GM19452 (cell line): ENCODE results near the gene CYB5R4.
"Not testable (repeated sequence)": the region's sequence is repeated elsewhere in the genome, so short reads cannot be mapped to it uniquely, and the experiment has no call there.

Experiments used
- ATAC-seq: cut with Tn5 transposase; IDR thresholded peaks from one replicate; pipeline ENCODE4 v1.9.1; 2021; ENCODE audit not compliant: unreplicated experiment

CYB5R4 gene

GRCh38 chr6:83862776-83863471 lies 3.4 kb downstream of the CYB5R4 start:
- no peak for ATAC-seq

DNA sequence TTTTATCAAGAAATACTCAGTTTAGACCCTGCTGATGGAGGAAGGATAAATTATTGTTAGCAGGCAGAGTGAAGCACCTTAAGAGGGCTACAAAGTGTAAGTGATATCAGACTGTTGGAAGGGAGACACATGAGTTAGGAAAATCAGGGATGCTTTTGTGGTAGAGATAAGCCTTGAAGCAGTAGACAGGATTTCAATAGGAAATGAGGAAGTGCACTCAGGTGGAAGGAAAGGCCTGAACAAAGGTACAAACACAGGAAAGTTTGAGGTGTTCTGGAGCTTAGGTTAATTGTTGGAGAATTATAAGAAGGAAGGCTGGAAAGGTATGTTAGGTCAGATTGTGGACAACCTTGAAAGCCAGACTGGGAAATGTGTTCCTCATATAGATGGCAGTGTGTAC lies 7.6 kb downstream of the CYB5R4 start:
- ATAC-seq: no peak

DNA sequence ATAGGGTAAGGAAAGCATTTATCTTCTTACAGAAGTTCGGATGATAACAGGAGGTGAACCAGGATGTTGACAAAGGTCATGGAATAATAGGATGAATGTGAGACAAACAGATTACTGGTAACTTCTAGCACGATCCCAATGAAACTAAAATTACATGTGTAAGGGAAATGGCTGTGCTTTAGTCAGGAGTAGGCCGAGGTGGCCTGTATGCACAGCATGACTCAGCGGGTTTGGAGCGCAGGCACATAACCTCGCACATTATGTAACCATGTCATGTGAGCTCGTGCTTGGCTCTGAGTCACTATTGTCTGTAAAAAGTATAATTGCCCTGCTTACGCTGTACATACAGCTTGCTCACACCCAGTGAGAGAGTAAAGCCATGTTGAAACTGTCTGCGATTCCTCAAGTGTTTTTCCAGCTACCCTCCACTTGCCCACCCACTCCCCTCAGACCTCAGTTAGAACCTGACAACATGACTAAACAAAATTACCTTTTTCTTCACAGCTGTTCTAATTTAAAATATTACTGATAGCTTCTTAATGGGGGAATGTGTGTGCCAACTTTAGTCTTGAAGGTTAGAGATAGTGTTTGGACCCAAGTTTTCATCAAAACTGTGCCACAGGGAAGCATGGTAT lies 8.2 kb downstream of the CYB5R4 start:
- no peak for ATAC-seq

GRCh38 chr6:83868639-83869038 lies 9.2 kb downstream of the CYB5R4 start:
- no peak for ATAC-seq

- ATAC-seq: no peak
Observed at GRCh38 chr6:83870649-83871048, 11.2 kb downstream of the CYB5R4 start.

DNA sequence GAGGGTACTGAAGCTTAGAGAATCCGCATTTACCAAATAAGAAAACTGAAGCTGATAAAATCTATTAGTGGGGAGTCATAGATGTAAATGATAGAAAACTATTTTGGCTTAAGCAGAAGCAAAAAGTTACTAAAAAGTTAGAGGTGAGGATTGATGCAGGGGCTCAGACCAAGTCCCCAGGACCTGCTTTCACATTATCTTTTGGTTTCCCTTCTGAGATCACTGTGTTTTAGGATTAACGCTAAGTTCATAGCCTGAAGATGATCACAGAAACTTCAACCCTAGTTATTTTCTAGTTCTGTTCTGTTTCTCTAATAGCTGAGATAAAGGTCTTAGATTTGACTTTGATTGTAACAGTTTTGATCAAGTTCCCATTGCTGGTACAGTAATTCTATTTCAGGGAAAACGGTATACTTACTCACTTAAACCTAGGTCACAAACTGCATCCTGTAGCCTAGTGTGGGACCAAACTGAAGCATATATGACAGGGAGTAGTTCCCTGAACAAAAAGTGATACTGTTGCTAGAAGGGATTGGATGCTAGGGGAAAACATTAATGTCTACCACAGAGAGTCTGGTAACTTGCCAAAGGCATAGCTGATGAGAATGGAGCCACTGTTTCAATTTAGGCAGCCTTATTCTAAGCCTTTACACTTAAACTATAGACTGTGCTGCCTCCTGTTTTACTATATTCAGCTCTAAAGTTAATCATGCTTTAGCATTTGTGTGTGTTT lies 13.1 kb downstream of the CYB5R4 start:
- no peak for ATAC-seq

GRCh38 chr6:83873869-83874268 lies 14.4 kb downstream of the CYB5R4 start:
- ATAC-seq: no peak

- ATAC-seq: no peak
Observed at GRCh38 chr6:83875843-83876242, 16.4 kb downstream of the CYB5R4 start.

- no peak for ATAC-seq
Observed at GRCh38 chr6:83878902-83879644, 19.6 kb downstream of the CYB5R4 start.

GRCh38 chr6:83879746-83880145 lies 20.3 kb downstream of the CYB5R4 start:
- no peak for ATAC-seq

DNA sequence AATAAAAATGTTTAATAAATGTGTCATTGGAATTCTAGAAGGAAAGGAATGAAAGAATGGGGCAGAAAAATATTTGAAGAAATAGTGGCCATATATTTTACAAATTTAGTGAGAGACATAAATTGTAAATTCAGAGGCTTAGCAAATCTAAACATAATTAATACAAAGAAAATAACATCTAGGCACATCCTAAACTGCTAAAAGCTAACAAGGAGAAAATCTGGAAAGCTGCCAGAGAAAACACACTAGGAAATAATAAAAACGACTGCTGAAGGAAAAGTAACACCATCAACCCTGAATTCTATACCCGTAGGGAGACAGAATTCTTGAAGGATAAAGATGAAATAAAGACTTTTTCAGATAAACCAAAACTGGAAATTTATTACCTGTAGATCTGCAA lies 23.8 kb downstream of the CYB5R4 start:
- ATAC-seq: no peak

GRCh38 chr6:83884523-83884922 lies 25.0 kb downstream of the CYB5R4 start:
- peak; percentile 90 for ATAC-seq

- ATAC-seq: no peak
Observed at GRCh38 chr6:83885984-83886383, 26.5 kb downstream of the CYB5R4 start.

- no peak for ATAC-seq
Observed at GRCh38 chr6:83889621-83890020, 30.1 kb downstream of the CYB5R4 start.

- ATAC-seq: no peak
Observed at GRCh38 chr6:83890520-83890919, 31.0 kb downstream of the CYB5R4 start.

GRCh38 chr6:83891586-83891985 lies 32.1 kb downstream of the CYB5R4 start:
- ATAC-seq: no peak

- no peak for ATAC-seq
Observed at GRCh38 chr6:83893024-83893423, 33.5 kb downstream of the CYB5R4 start.

- not testable (repeated sequence) for ATAC-seq
Observed at GRCh38 chr6:83897094-83897493, 37.6 kb downstream of the CYB5R4 start.

GRCh38 chr6:83901624-83902023 lies 42.1 kb downstream of the CYB5R4 start:
- no peak for ATAC-seq

GRCh38 chr6:83904395-83904794 lies 44.9 kb downstream of the CYB5R4 start:
- no peak for ATAC-seq

GRCh38 chr6:83905648-83906047 lies 46.2 kb downstream of the CYB5R4 start:
- no peak for ATAC-seq
